Urinary bladder (tissue), 4 donors: ENCODE data around the gene NAV2. TPM values are rescaled to one million over a fixed set of nuclear protein-coding genes. Genes with fewer than 3 reads are reported as not detected.
A peak's percentile ranks its signal among the peaks of the same experiment; 100 is the strongest.

ENCODE experiments used
- DNase-seq: peaks from one replicate; pipeline ENCODE4 v3.0.0-alpha.2; 2015; ENCODE audit errors: extremely low spot score
- H3K27ac ChIP-seq: one replicate; pipeline ENCODE4 v1.5.1; 2013; ENCODE audit warnings: low read depth, mild to moderate bottlenecking, moderate library complexity
- H3K36me3 ChIP-seq: one replicate; pipeline ENCODE4 v1.6.1; 2013; ENCODE audit warnings: mild to moderate bottlenecking, moderate library complexity; ENCODE audit not compliant: insufficient read depth
- H3K4me1 ChIP-seq: one replicate; pipeline ENCODE4 v1.6.1; 2013; ENCODE audit warnings: mild to moderate bottlenecking, moderate library complexity; ENCODE audit not compliant: insufficient read depth
- H3K4me3 ChIP-seq: one replicate; pipeline ENCODE4 v1.5.1; 2013; ENCODE audit warnings: low read depth, low read length
- whole genome bisulfite sequencing: extraction: QIAGEN DNeasy Blood & Tissue Kit; methylation state at CpG from one replicate; pipeline ENCODE4 v1.1.7; 2013; 5-methylcytosine and 5-hydroxymethylcytosine counted together
- polyA plus RNA-seq: library from polyadenylated mRNA; stranded (reverse); fragments of 200-250 nt; gene quantifications from one replicate; pipeline ENCODE4 v1.2.3, GENCODE V29; 2013
- total RNA-seq: library from RNA; depleted of rRNA; stranded (reverse); fragments of >200 nt; gene quantifications from one replicate; pipeline ENCODE4 v1.2.3, GENCODE V29; 2014
- donor health status: healthy with polysubstance abuse.
- donor health status: healthy.

NAV2 gene
- total and polyA plus RNA-seq, 2 donors, result 7.8 to 10.6 TPM

DNA sequence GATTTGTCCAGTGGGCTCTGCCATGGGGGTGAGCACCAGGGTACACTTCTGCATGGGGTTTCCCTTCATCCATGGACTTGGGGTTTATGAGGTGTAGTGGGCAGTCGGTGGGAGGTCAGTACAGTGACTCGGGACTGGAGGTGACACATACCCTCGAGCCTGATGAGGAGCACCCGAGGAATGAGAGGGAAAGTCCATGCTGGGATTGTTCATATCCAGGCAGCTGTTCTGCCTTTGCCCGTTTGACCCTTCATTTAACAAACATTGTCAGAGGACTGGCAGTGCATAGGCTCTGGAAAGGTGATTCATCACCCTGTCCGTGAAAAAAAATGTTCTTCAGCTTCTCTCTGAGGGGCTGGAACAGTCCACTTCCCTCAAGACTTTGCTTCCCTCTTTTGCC is 2.7 kb downstream of the NAV2 start:
- WGBS, result 42% methylated on average over 6 of the region's 6 CpGs
- DNase-seq, result no peak

DNA sequence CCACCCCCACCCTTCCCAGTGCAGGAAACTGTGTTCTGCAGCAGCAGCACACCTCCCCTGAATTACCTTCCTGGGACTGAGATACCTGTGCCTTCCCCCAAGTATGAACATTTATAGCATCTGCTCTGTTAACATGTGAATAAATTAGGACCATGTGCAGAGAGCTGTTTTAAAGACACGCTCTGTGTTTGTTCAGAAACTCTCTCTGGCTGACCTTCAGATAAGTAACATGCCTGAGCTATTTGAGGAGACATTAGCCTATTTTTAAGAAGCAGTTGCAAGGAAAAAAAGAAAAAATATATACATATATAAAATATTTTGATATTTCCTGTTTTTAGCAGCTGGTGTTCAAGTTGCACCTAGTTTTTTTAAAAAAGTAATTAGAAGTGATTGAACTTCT is 5.4 kb downstream of the NAV2 start:
- Histone ChIP-seq H3K4me3 (no peak overlapping the region), H3K36me3 (no peaks in the 10 kb centered on the region), H3K4me1 (no peaks in the 10 kb centered on the region), H3K27ac (no peak overlapping the region)
- DNase-seq, result no peak
- 56% methylated on average over 1 of the region's 1 CpG for WGBS

More for the DNA sequence above, 2.7 kb downstream of the NAV2 start:
- no peak overlapping the region for H3K4me3 ChIP-seq
- no peaks in the 10 kb centered on the region for H3K4me1 ChIP-seq
- no peaks in the 10 kb centered on the region for H3K36me3 ChIP-seq
- no peak overlapping the region for H3K27ac ChIP-seq

DNA sequence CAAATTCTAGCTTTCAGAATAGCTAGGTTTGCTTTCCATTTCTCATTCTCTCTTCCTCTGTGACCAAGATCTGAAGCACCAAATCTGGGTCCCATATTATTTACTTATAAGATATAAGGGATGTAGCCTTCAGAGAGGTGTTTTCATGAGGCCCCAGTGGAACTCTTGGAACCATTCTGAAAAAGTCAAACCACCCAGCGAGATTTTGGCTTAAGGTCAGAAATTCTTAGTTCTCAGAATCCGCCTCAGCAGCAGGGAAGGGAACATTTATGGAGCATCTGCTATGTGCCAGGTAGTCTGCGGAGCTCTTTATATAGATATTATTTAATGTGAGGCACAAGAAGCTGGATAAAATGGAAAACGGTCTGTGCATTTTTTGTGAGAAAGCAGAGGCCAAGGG is 6.3 kb downstream of the NAV2 start:
- WGBS, result 60% methylated on average over 4 of the region's 4 CpGs
- H3K27ac ChIP-seq, result no peak overlapping the region
- no peak for DNase-seq
- no peaks in the 10 kb centered on the region for H3K4me1 ChIP-seq
- H3K36me3 ChIP-seq, result no peaks in the 10 kb centered on the region
- H3K4me3 ChIP-seq, result no peak overlapping the region

DNA sequence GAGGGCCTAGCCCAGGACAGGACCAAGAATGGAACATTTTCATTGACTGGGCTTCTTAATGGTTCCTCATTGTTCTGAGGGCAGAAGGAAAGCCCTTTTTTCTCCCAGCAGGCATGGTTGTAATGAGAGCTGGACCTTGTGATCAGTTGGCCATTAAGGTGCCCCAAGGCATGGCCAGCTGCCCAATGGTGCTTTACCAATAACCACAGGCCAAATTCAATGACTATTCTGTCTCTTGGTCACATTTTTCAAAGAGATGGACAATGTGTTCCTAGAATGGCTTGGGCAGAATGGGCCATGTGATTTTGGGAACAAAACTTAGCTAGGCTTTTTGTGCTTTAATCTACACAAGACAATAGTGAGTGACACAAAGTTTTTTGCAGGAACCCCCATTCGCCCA is 7.3 kb downstream of the NAV2 start:
- no peak overlapping the region for H3K4me3 ChIP-seq
- WGBS, result 91% methylated on average over 1 of the region's 1 CpG
- H3K27ac ChIP-seq, result no peak overlapping the region
- H3K36me3 ChIP-seq, result no peaks in the 10 kb centered on the region
- H3K4me1 ChIP-seq, result no peaks in the 10 kb centered on the region
- DNase-seq, result no peak

DNA sequence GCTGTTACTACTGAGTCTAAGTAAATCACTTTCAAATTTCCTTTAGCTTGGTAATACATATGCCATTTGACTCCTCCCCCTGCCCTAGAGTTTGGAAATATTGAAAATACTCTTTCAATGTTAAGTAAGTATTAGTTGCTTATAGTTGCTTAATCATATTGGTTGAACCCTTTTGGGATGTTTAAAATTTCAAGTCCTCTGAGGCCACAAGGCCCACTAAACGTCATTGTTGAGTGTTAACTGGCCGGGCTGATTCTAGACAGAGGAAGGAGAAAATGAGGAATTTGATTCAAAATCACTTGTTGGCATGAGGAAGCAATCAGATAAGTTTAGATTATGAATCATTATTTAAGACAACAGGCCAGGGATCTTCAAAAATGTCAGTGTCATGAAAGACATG is 8.5 kb downstream of the NAV2 start:
- H3K4me1 ChIP-seq, result no peaks in the 10 kb centered on the region
- no peak overlapping the region for H3K4me3 ChIP-seq
- DNase-seq, result no peak
- no peak overlapping the region for H3K27ac ChIP-seq
- WGBS, result 65% methylated on average over 2 of the region's 2 CpGs
- no peaks in the 10 kb centered on the region for H3K36me3 ChIP-seq

DNA sequence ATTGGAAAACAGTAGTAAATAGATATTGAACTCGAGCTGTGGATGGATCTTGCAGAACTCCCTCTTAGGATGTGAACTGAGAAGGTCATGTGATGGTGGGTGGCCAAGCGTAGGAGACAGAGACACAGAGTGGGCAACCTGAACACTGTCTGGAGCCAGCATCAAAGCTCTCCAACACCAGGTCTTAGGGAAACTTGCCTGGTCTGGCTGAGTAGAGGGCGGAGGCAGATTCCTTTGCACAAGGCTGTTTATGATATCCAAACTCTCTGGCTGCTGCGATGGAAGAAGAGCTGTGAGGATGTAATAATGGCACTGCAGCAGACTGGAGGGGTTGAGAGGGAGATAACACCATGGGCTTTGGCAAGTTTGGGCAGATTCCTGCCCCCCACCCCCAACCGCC is 10.1 kb downstream of the NAV2 start:
- 56% methylated on average over 5 of the region's 5 CpGs for WGBS
- no peaks in the 10 kb centered on the region for H3K4me1 ChIP-seq
- H3K4me3 ChIP-seq, result no peak overlapping the region
- no peak overlapping the region for H3K27ac ChIP-seq
- no peak for DNase-seq
- H3K36me3 ChIP-seq, result no peaks in the 10 kb centered on the region

DNA sequence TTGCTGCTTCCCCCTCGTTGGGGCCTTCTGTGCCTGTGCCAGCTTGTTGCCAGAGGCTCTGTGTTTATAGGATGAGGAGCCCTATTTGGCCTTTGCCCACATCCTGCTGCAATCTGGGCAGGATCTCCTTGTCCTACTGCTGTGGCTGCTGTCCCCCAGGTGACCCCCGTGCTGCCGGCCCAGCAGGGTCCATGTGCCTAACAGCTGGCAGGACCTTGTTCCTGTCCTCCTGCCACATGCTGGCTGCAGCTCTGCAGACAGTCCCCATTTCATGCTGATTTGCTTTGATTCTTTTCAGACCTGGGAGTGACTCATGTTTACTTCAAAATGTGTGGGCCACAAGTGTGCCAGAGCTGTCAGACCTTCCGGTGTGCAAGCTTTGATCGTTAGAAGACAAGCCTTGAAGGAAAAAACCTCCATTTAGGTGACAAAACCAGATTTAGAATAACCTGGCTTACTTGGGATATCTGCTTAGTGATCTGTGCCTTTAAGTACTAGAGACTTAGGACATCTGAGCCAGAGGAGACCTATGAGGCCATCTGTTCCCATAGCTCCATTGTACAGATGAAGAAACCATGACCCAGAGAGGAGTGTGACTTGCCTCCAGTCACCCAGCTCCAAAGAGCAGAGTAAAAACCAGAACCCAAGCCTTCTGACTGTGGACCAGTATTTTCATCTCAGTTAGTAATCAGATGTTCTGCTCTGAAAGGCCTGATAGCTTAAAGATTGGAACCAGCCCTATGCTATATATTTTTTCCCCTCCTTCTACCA is 11.1 kb downstream of the NAV2 start:
- Histone ChIP-seq H3K4me1 (no peaks in the 10 kb centered on the region), H3K27ac (no peak overlapping the region), H3K4me3 (no peak overlapping the region), H3K36me3 (no peaks in the 10 kb centered on the region)
- WGBS, result 22% methylated on average over 5 of the region's 5 CpGs
- DNase-seq, result peak; percentile 48

DNA sequence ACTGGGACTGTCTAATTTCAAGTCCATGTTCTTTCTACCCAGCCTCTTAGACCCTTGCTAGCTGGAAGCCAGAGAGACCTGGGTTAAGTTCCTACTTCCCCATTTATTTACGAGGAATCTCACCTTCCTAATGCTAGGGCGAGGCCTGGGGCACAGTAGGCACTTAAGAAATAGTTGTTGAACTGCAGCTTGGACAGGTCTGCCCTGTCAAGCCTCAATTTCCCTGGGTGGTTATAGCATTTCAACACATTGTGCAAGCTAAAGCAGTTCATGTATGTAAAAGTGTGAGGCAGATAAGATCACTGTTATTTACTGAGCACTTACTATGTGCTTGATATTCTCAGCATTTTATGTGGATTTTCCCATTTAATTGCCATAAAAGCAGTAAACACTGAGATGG is 12.1 kb downstream of the NAV2 start:
- no peak overlapping the region for H3K27ac ChIP-seq
- WGBS, result 87% methylated on average over 2 of the region's 2 CpGs

DNA sequence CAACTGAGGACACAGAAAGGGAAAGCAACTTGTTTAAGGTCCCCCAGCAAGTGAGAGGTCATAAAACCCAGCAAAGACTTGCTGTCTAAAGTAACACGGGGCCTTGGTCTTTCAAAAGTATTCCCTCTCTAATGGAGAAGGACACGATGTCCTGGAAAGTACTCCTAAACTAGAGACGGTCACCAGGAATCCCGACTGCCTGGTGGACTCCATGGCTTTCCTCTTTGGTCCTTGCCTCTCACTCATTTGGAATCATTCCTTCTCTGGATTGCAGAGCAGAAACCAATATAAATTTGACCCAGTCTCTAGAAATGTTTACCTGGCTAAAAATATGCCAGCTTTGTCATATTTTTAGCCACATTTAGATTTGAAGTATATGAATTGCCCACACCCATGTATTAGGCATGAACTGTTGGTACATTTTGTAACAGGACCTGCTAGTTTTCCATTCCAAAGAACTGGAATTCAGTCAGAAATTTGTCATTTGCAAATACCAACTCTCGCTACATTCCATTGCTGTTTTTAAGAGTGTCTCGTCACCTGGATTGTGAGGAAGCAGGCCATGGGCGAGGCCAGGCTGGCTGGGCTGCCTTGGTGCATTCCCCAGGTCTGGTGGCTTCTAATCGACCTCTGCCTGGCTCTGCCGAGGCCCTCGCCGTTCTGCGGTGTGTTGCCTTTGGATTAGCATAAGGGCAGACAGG is 12.9 kb downstream of the NAV2 start:
- Histone ChIP-seq H3K36me3 (no peaks in the 10 kb centered on the region), H3K27ac (no peak overlapping the region), H3K4me1 (no peaks in the 10 kb centered on the region), H3K4me3 (no peak overlapping the region)
- 81% methylated on average over 12 of the region's 12 CpGs for WGBS
- no peak for DNase-seq

More for the DNA sequence above, 12.1 kb downstream of the NAV2 start:
- no peaks in the 10 kb centered on the region for H3K4me1 ChIP-seq
- no peak for DNase-seq
- H3K4me3 ChIP-seq, result no peak overlapping the region
- no peaks in the 10 kb centered on the region for H3K36me3 ChIP-seq

DNA sequence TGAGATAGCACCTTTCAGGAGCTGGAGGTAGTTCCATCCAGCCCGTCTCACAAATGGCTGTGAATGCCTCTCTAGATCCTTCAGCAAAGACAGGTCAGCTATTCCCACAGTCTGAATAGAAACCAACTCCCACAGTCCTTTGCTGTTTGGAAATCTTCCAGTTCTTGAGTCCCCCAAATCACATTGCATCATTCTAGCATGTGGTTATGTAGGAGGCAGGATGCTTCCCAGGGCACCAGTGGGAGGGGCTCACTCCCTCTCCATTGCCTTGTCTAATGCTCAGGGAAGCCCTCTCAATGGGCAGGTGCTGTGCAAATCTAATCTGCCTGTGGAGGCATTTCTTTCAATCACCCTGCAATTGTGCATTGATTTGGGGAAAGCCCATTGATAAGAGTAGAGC is 14.6 kb downstream of the NAV2 start:
- Histone ChIP-seq H3K4me1 (no peaks in the 10 kb centered on the region), H3K27ac (no peak overlapping the region), H3K4me3 (no peak overlapping the region), H3K36me3 (no peaks in the 10 kb centered on the region)
- 91% methylated on average over 1 of the region's 1 CpG for WGBS
- DNase-seq, result peak; percentile 40

DNA sequence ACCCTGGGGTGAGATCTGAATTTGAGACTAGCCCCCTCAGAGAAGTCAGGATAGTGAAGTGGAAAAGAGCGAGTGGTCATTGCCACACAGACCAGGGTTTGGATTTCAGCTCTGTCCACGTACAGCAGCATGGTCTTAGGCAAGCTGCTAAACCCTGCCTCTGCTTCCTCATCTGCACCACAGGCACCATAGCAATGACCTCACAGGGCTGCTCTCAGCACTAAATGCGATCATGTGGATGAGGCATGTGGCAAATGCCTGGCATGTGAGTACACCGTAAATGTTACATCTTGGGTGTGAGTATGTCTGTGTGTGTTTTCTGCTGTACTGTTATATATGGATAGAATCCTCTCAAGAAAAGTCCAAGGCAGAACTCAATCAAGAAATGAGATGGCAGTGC is 15.8 kb downstream of the NAV2 start:
- DNase-seq, result no peak
- 84% methylated on average over 4 of the region's 4 CpGs for WGBS
- Histone ChIP-seq H3K4me1 (no peaks in the 10 kb centered on the region), H3K27ac (no peak overlapping the region), H3K4me3 (no peak overlapping the region), H3K36me3 (no peaks in the 10 kb centered on the region)

DNA sequence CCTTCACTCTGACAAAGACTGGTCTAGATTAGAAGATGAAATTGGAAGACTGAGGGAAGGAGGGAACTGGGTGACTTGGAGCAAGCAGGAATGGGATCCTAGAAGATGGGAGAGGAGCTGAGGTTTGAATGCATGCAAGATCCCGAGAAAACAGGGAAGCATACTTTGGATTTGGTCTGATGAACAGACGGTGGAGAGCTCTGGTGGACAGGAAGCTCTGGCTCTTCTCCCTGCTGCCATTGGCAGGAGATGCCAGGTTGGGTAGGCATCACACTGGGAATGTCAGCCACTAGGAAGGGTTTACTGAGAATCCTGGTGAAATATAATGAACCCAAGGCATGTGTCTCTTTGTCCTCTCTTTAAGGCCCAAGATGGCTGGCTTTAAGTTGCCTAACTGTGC is 16.5 kb downstream of the NAV2 start:
- no peak overlapping the region for H3K27ac ChIP-seq
- WGBS, result 93% methylated on average over 2 of the region's 2 CpGs
- H3K4me1 ChIP-seq, result no peaks in the 10 kb centered on the region
- no peaks in the 10 kb centered on the region for H3K36me3 ChIP-seq
- H3K4me3 ChIP-seq, result no peak overlapping the region
- DNase-seq, result no peak

DNA sequence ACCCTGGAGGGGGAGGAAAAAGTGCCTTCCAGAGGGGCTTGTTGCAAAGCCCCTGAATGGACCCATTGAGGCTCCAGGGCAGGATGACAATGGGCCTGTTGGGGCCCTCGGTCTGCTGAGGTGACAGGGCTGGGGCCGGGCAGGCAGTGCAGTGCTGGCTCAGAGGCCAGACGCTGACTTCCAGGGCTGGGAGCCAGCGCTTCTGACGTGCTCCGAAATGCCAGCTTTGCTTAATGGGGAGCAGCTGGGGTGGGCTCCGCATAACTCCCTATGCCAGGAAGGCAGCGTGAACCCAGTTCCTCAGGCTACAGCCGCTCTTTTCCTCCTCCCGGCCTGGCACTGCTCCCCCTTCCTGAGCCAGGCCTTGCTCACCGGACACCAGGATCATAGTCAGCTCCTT is 17.7 kb downstream of the NAV2 start:
- H3K27ac ChIP-seq, result no peak overlapping the region
- no peaks in the 10 kb centered on the region for H3K4me1 ChIP-seq
- no peak overlapping the region for H3K4me3 ChIP-seq
- DNase-seq, result no peak
- H3K36me3 ChIP-seq, result no peaks in the 10 kb centered on the region
- WGBS, result 65% methylated on average over 11 of the region's 11 CpGs

DNA sequence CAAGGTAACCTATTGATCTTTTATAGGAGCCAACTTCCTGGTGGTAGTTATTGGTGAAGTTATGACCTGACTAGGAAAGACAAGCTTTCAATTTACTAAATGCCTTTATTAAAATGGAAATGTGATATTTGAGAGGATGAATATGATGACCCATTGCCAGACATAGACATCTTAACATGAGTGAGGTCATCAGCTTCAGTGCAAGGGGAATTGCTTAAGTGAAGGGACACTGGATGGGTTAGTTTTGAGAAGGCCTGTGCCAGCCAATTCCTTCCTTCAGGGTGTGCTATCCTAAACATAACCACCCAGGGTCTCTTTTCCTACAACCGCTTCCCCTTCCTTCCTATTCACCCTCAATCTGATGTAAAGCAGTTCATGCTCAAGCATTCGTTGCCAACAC is 21.5 kb downstream of the NAV2 start:
- H3K36me3 ChIP-seq, result no peaks in the 10 kb centered on the region
- no peak overlapping the region for H3K27ac ChIP-seq
- no peak for DNase-seq
- no peaks in the 10 kb centered on the region for H3K4me1 ChIP-seq
- WGBS, result 96% methylated on average over 2 of the region's 2 CpGs
- H3K4me3 ChIP-seq, result no peak overlapping the region
